ENCODE measurements around the gene ZNF621.

The ZNF621 gene

DNA sequence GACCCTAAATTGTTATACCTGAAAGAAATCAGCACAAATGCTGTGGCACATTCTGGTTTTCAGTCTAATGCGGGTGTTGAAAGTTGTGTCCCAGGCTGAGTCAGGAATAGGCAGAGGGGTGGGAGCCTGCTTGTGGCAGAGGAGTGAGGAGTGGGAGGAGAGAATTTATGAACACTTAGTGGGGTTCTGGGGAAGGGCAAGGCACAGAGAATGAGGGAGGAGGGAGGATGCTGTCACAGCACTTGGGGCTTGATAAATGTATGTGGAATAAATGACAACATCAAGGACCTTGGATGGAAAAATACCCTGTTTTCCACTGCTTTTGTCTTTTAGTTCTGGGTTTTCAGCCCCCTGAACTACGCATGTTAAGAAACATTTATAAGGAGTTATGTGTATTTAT is 49.3 kb downstream of the ZNF621 start:
- H3K27ac ChIP-seq = no peak overlapping the region
- no peak for TF ChIP-seq ZFX (IDR thresholded peaks at IDR 0.05)
- TF ChIP-seq, protein P1, sequence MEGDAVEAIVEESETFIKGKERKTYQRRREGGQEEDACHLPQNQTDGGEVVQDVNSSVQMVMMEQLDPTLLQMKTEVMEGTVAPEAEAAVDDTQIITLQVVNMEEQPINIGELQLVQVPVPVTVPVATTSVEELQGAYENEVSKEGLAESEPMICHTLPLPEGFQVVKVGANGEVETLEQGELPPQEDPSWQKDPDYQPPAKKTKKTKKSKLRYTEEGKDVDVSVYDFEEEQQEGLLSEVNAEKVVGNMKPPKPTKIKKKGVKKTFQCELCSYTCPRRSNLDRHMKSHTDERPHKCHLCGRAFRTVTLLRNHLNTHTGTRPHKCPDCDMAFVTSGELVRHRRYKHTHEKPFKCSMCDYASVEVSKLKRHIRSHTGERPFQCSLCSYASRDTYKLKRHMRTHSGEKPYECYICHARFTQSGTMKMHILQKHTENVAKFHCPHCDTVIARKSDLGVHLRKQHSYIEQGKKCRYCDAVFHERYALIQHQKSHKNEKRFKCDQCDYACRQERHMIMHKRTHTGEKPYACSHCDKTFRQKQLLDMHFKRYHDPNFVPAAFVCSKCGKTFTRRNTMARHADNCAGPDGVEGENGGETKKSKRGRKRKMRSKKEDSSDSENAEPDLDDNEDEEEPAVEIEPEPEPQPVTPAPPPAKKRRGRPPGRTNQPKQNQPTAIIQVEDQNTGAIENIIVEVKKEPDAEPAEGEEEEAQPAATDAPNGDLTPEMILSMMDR (conservative IDR thresholded peaks at IDR 0.05) = no peak

DNA sequence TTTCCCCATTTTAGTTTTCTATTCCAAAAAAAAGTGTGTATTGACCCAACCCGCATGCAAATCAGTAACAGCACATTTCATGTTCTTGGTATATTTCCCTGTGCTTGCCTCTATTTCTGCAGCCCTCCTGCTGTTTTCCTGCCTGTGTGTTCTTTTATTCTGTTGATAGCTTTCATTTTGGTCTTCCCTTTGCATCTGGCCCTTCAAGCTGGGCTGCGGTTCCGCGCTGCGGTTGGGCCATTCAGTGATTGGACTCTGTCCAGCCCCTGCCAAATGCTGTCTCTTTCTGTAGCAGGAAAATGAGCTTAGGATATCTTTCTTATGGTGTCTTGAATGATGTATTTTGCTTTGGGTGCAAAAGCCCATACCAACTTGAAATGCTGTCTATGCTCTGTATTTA is 49.9 kb downstream of the ZNF621 start:
- no peak overlapping the region for H3K27ac ChIP-seq

DNA sequence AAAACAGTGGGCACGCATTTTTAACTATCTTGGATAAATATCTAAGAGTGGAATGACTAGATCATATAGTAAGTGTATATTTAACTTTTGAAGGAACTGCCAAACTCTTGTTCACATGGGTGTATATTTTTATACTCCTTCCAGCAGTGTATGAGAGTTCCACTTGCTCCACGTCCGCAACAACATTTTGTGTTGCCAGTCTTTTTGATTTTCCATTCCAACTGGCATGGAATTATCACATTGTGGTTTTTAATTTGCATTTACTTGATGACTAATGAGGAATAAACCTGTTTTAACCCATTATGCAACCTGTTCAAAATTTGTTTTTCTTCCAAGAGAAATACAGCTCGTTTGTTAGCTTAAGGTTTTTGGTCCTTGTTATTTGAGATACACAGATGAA is 51.6 kb downstream of the ZNF621 start:
- no peak overlapping the region for H3K27ac ChIP-seq
- no peak for TF ChIP-seq ZFX (IDR thresholded peaks at IDR 0.05)
- TF ChIP-seq, protein P1 (conservative IDR thresholded peaks at IDR 0.05) = no peak

More for the DNA sequence above, 49.9 kb downstream of the ZNF621 start:
- no peak for TF ChIP-seq ZFX (IDR thresholded peaks at IDR 0.05)
- TF ChIP-seq, protein P1 (conservative IDR thresholded peaks at IDR 0.05) = no peak

DNA sequence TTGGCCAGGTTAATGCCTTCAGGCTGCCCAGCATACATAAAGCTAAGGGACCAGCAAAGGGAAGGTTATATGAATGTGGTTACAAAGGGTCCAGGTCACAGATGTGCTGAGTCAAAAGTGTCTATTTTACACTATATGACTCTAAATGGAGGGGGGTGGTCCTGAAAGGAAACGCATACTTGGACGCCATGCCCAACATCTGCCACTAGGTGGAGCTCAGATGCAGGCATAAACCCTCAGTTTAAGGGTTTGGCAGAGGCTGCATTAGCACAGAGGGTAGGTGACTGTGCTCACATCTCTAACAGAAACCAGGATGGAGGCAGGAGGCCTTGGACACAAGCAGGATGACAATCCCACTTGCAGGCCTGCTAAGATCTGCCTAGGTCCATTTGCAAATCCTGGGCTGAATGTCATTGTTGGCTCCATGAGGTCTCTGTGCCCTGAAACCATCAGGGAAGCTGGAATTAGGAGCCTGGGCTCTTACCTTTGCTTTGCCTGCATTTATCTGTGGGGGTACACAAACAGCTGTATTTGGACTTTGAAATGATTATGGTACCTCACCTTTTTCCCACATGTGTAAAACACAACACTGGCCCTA is 55.8 kb downstream of the ZNF621 start:
- no peak overlapping the region for H3K27ac ChIP-seq
- TF ChIP-seq ZFX (IDR thresholded peaks at IDR 0.05) = no peak
- TF ChIP-seq, protein P1 (conservative IDR thresholded peaks at IDR 0.05) = peak; percentile 87

DNA sequence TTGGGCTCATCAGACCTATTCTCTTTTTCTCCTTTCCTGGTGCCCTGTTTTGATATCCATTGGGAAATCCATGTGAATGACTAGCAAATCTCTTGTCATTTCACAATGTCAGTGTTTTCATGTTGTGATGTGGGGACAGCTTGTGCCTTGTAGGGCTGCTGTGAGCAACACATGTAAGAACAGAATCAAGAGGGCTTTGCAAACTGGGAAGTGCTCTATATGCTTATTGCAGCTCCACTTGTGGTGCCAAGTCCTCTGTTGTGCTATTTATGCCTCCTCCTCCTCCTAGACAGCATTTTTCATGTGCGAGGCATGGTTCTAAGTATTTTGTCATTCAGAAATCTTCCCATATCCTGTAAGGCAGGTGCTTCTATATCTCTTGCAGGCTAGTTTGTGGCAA is 56.4 kb downstream of the ZNF621 start:
- TF ChIP-seq, protein P1 (conservative IDR thresholded peaks at IDR 0.05) = no peak
- TF ChIP-seq ZFX (IDR thresholded peaks at IDR 0.05) = no peak
- H3K27ac ChIP-seq = no peak overlapping the region

DNA sequence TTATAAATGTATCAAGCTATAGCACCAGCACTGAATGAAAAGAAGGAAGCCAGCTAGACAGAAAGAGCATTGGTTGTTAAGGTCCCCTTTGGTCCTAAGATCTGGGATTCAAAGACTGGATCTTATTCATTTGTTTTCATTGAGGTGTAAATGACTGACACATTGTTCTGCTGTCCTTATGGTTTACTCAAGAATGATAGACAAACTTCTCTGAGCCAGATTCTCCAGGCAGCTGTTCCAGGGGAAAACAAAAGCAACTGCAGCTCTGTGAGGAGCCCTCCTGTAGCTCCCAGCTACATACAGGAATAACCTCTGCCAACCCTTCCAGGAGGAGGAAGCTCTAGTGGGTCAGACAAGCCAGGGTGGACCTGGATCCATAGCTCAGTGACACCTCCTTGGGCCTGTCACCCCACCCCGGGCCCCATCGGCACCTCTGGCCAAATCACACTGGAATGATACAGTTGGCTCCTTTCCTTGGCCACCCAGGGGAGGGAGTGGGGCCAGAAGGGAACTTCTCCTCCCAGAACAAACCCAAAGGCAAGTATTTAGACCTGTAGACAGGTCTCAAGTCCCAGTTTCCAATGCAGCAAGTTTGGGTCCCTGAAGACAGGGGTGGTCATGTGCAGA is 57.8 kb downstream of the ZNF621 start:
- no peak overlapping the region for H3K27ac ChIP-seq
- TF ChIP-seq, protein P1 (conservative IDR thresholded peaks at IDR 0.05) = no peak
- TF ChIP-seq ZFX (IDR thresholded peaks at IDR 0.05) = no peak

DNA sequence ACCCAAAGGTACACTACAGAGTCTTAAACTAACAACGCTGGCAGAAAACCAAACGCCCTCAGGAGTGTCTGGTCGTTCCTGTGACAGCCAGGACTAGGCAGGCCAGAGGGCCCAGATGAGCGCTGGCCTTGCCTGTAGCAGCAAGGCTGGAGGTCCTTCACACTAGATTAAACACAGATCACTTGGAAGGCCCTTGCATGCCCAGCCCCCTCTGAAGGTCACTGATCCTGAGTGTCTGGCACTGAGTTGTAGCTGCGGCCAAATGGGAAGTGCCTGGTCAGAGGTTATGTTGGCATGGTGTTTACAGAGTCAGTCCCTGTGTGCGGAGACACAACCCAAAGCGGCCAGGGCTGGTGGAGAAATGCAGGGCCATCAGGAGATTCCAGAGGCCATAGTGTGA is 58.9 kb downstream of the ZNF621 start:
- TF ChIP-seq, protein P1 (conservative IDR thresholded peaks at IDR 0.05) = no peak
- no peak for TF ChIP-seq ZFX (IDR thresholded peaks at IDR 0.05)
- no peak overlapping the region for H3K27ac ChIP-seq

Data from C4-2B (cell line).